HG02678 (cell line): Measurements from ENCODE around the gene TFPT.
A peak's percentile ranks its signal among the peaks of the same experiment; 100 is the strongest.

Source experiments
- ATAC-seq: cut with Tn5 transposase; IDR thresholded peaks from one replicate; pipeline ENCODE4 v1.9.1; 2021; ENCODE audit warnings: mild to moderate bottlenecking, moderate library complexity; ENCODE audit not compliant: unreplicated experiment

Gene TFPT

GRCh38 chr19:54115109-54116063, at the start of gene TFPT, which contains the start of gene PRPF31:
TFPT (minus strand) TSS chr19:54115657; CDS start chr19:54115269, 388 bp downstream.
PRPF31 (plus strand) TSS chr19:54115754; CDS start chr19:54118279, 2,525 bp downstream.
- peak; percentile 85 for ATAC-seq

DNA sequence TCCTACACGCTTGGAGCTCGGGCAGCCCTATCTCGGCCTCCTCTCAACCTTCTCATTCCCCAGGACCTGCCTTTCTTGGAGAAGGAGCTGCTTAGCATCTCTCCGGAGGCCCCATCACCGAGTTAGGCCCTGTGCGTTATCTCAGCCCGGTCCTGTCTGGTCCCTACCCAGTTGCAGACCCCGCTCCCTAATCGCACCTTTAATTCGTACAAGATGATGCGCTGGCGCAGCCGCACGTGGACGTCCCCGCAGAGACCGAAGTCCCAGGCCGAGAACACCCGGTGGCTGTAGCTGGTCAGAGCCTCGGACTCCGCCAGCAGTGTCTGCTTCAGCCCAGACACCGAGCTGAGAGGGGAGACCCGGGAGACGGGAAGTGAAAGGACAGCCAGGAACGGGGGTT, 49.8 kb upstream of the TFPT start:
- no peak for ATAC-seq

DNA sequence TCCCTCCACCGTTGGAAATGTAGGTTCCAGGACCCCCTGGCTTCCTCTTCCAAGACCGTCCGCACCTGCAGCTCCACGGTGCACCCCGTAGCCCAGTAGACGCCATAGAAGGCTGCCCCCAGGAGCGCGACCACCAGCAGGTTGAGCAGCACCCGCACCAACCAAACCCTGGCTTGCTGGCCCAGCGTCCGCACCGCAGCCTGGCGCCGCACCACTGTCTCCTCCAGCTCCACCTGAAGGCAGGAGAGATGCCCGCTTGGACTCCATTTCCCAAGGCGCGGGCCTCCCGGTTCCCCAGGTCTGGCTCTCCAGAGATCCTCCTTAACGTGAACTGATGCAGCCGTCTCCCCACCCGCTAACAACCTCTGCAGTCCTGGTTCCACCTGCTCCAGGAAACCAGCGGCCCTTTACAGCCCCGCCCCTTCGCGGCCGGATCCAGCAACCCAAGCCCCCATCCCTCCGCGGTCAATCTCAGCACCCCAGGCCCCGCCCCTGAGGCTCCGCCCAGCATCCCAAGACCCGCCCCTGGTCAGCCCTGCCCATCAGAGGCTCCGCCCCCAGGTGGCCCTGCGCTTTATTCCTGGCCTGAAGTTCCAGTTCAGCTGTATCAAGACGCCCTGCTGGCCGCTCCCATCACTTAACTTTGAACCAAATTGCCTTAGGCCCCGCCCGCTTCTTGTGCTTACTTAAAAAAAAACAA, 49.1 kb upstream of the TFPT start:
- ATAC-seq: no peak

DNA sequence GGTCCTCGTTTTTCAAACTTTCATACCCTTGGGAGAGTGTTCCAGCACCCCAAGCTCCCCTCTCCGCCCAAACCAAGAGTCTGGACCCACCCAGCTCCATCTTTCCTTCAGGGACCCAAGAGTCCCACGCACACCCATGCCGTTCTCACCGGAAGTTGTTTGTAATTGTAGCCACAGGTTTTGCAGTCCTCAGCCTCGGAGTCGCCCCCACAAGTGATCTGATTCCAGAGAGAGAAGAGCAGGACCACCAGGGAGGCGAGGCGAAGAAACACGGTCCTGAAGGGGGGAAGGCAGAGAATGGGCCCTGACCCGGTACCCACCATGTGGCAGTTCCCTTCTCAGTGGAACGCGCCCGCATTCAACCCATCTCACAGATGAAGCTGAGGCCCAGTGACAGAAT, 47.4 kb upstream of the TFPT start:
- ATAC-seq: no peak

- no peak for ATAC-seq
Observed at GRCh38 chr19:54162241-54162805, 46.9 kb upstream of the TFPT start.

GRCh38 chr19:54160854-54161253, 45.4 kb upstream of the TFPT start:
- no peak for ATAC-seq

- no peak for ATAC-seq
Observed at GRCh38 chr19:54160182-54160811, 44.8 kb upstream of the TFPT start.

DNA sequence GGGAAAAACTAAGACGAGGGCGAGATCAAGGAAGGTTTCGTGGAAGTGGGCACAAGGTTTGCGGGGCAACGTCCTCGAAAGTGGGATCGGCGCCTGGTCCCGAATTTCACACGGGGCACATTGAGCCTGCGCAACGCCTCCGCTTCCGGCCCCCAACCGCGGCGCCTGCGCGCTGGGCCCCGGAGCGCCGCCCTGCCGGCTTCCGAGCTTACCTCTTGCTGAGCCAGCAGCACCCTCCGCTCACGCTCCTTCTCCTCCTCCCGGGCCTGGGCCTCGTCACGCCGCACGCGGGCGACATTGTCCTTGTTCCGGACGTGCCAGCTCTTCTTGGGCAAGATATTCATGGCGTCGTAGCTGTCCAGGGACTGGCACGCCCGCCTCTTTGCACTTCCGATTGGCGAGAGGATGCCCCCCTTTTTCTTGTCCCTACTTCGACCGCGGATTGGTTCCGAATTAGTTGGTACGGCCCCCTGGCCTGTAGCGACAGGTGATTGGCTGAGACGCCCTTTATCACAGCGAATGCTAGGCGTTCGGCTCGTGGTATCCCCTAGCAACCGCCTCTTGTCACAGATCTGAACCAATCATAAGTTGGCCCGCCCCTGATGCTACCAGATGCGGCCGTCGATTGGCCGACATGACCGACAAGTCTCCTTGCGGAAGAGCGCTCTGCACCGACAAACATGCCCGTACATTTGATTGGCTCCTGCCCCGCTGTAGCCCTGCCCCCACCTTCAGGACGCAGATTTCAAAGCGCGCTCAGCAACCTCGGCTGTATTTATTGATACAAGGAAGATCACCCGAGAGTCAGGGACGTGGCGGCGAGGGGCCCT, 44.1 kb upstream of the TFPT start, which contains the start of gene LENG1:
Gene LENG1 (minus strand): TSS at position 370 of the 830 bp plus-strand sequence. CDS start 26 bp downstream, at position 344.
- ATAC-seq: peak; percentile 91

GRCh38 chr19:54158812-54159351, 43.4 kb upstream of the TFPT start:
- ATAC-seq: no peak

DNA sequence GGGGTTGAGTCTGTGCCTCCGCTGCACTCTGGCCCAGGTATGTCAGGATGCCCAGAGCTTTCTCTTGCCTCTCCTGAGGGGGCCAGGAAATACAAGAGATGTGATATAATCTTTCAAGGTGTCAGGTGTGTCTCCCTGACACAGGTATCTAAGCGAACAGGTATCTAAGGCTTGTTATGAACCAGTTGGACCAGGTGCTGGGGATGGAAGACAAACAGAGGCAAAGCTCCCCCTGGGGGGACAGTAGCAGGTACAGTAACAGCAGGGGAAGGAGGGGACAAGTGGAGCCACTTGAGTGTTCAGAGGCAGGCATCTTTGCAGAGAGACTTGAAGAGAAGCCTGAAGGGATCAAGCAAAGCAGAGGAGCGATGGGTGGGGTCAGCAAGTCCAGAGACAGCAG, 41.5 kb upstream of the TFPT start:
- ATAC-seq: no peak

GRCh38 chr19:54156490-54156889, 41.0 kb upstream of the TFPT start:
- ATAC-seq: no peak

DNA sequence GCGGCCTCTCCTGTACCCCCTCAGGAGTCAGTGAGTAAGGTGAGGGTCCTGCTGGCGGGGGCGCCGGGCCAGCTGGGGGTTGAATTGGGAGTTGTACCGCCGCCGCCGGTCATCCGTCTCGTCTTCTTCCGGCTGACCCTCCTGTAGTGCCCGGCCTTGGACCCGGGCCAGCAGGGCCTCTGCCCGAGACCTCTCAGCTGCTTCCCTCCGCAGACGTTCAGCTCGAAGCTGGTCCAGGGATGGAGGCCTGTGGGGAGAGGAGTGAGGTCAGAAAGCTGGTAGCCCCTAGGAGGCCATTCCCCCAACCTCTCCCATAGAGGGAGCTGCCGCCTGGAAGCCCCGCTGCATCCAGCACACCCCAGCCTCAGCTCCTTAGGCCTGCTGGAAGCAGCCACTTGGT, 40.2 kb upstream of the TFPT start:
- ATAC-seq: no peak

- no peak for ATAC-seq
Observed at GRCh38 chr19:54154603-54155345, 39.3 kb upstream of the TFPT start.

- no peak for ATAC-seq
Observed at GRCh38 chr19:54153731-54154326, 38.4 kb upstream of the TFPT start.

DNA sequence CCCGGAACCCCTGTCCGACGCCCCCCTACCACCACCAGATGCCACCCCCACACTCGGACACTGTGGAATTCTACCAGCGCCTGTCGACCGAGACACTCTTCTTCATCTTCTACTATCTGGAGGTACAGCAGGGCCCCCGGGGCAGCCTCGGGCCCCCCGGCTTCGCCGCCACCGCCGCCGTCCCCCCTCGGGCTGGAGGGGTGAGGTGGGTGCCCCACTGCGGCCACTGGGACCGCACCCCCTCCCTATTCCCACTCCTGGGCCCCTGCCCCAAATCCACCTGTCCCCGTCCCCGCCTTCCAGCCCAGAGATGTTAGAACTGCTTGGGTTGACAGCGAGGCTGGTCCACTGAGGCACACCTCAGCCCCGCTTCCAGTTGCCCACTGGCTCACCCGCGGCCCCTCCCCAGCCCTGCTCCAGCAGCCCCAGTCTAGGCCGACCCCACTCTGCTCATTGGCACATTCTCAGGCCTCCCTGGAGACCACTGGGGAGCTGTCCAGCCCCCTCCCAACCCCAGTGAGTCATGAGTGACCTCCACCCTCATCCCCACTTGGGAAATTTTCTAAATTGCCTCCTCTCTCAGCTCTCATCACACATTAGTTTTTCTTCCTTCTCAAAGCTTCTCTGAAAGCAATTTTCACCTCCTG, 37.5 kb upstream of the TFPT start:
- ATAC-seq: no peak

- no peak for ATAC-seq
Observed at GRCh38 chr19:54152267-54152666, 36.8 kb upstream of the TFPT start.

GRCh38 chr19:54151362-54152035, 36.0 kb upstream of the TFPT start:
- no peak for ATAC-seq
